A549 treated with Hydrocortisone at 1 μM for 4 hours (cell line): Measurements from ENCODE around the gene ASB18. TPM values are rescaled to one million over a fixed set of nuclear protein-coding genes. Genes with fewer than 3 reads are reported as not detected.

Experiments
- total RNA-seq: library from RNA; stranded (reverse); fragments of 200-300 nt; extraction: Qiagen RNA extraction; gene quantifications from 5 replicates; pipeline ENCODE4 v1.2.3, GENCODE V29; 2022

Gene ASB18
- not detected in 5 replicates for total RNA-seq

GRCh38 chr2:236264256-236264655 lies at the start of gene ASB18:
Gene ASB18 (minus strand): TSS chr2:236264406. CDS start chr2:236264345, 61 bp downstream.

GRCh38 chr2:236168110-236169080 lies 95.8 kb downstream of the ASB18 start, which contains the start of gene GBX2:
Gene GBX2 (minus strand): TSS chr2:236168386. CDS start chr2:236167971, 415 bp downstream.

Other genes starting within 250 kb of the ASB18 start
- gene GBX2, start 96.0 kb downstream of the ASB18 start, total RNA-seq = 2.4 to 2.9 TPM (median 2.6 TPM) in 5 replicates